T-helper 2 cell treated with Interferon-gamma antibody and Interleukin-4, amounts not matched to agents 5 μg/mL and 100 μg/mL, for 36 hours (primary cell): Measurements from ENCODE around the gene OR2H2.

Source experiments
- DNase-seq: peaks from one replicate; pipeline ENCODE4 v3.0.0; 2021; ENCODE audit warnings: low spot score
- H3K27ac Mint-ChIP-seq: one replicate; pipeline ENCODE4 v1.8.0; 2021; ENCODE audit warnings: mild to moderate bottlenecking, mixed read lengths
- H3K27me3 Mint-ChIP-seq: one replicate; pipeline ENCODE4 v1.8.0; 2021; ENCODE audit warnings: low read depth, mixed read lengths
- H3K36me3 Mint-ChIP-seq: one replicate; pipeline ENCODE4 v1.8.0; 2021; ENCODE audit warnings: low read depth, mixed read lengths
- H3K4me1 Mint-ChIP-seq: one replicate; pipeline ENCODE4 v1.8.0; 2021; ENCODE audit warnings: low read depth, mixed read lengths
- H3K4me3 Mint-ChIP-seq: one replicate; pipeline ENCODE4 v1.8.0; 2022; ENCODE audit warnings: mild to moderate bottlenecking, moderate library complexity, mixed read lengths
- H3K9me3 Mint-ChIP-seq: one replicate; pipeline ENCODE4 v1.8.0; 2021; ENCODE audit warnings: mixed read lengths

Gene OR2H2

DNA sequence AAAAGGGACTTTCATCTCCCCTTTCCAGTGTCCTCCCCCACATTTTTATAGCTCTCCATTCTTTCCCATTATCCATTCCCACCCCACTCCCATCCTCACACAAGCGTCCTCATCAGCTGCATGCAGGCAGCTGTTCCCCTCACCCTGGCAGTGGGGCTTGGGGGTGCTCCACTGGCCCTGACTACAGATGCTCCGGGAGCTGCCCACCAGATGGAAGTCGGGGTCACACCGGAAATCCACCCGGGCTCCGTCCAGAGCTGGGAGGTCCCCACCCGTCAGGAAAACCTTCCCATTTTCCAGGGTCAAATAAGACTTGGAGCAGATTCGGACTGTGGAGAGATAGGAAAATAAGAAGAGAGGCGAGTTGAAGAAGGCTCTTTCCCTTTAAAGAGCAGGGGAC, 45.4 kb downstream of the OR2H2 start:
- peaks cover 40% of the 10 kb centered on the region for H3K4me1 Mint-ChIP-seq
- H3K27ac Mint-ChIP-seq: no peak overlapping the region
- H3K9me3 Mint-ChIP-seq: no peaks in the 10 kb centered on the region
- H3K36me3 Mint-ChIP-seq: peaks cover 1% of the 10 kb centered on the region
- H3K4me3 Mint-ChIP-seq: no peak overlapping the region
- peaks cover 71% of the 10 kb centered on the region for H3K27me3 Mint-ChIP-seq
- DNase-seq: no peak

DNA sequence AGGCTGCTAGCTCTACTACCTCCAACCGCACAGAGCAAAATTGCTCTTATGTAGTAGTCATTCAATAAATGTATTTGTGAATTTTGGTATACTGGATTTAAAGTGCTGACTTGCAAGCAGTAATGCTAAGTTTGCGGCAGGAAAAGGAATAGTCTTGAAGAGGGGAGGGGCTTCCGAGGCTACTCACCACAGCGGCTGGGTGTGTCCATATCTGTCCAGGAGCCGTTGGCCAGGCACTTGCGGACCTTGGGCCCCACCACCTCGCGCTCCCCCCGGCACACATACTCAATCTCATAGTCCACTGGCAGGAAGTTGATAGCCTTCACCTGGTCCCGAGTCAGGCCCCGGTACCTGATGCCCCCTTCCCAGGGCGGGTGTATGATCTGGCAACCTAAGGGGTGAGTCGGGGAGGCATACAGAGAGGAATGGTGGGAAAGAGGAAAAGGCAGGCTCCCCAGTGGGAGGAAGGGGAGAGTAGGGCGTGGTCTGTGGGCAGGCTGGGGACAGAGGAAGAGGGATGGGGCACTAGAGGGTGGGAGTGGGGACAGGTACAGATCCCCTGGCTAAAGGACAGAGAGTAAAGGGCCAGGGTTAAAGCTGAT, 46.4 kb downstream of the OR2H2 start:
- Mint-ChIP-seq H3K4me1 (peaks cover 40% of the 10 kb centered on the region), H3K36me3 (peaks cover 1% of the 10 kb centered on the region), H3K4me3 (peak overlapping the region; percentile 83), H3K27ac (peak overlapping the region; percentile 38), H3K9me3 (no peaks in the 10 kb centered on the region), H3K27me3 (peaks cover 67% of the 10 kb centered on the region)
- no peak for DNase-seq

DNA sequence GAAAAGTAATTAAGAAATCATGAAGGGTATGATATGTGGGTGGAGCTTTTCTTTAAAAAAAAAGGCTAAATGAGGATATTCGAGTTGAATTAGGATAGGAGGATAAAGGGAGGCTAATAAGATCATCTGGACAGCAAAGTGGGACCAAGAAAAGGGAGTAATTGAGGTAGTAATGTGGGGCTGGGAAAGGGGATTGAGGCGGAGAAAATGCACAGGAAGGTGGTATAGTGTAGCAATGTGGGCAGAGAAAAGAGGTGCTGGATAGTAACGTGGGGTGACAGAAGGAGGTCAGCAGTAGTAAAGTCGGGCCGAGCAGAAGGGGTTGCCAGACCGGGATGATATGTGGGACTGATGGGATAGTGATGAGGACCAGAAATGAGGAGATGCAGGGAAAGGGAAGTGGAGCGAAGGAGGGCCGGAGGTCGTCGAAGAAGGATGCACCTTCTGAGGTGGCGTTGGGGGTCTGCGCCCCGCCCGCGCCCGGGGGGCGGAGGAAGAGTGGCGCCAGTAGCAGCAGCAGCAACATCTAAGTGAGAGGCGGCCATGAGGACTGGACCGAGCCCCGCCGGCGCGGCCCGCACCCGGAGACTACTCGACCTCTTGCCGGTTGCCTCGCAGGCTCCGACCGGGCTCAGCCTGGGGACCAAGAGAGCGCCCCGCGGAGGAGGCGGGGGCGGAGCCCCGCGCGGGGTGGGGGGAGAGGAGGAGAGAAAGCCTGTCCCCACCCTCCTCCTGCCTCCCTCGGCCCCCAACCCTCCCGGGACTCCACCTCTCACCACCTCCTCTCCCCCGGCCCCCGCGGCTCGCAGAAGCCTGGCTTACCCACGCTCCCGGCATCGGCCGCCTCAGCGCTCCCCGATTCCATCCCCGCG, 47.2 kb downstream of the OR2H2 start:
- H3K4me3 Mint-ChIP-seq: peak overlapping the region; percentile 83
- H3K9me3 Mint-ChIP-seq: no peaks in the 10 kb centered on the region
- peaks cover 61% of the 10 kb centered on the region for H3K27me3 Mint-ChIP-seq
- H3K36me3 Mint-ChIP-seq: peaks cover 1% of the 10 kb centered on the region
- peaks cover 41% of the 10 kb centered on the region for H3K4me1 Mint-ChIP-seq
- peak; percentile 40 for DNase-seq
- H3K27ac Mint-ChIP-seq: peak overlapping the region; percentile 38

DNA sequence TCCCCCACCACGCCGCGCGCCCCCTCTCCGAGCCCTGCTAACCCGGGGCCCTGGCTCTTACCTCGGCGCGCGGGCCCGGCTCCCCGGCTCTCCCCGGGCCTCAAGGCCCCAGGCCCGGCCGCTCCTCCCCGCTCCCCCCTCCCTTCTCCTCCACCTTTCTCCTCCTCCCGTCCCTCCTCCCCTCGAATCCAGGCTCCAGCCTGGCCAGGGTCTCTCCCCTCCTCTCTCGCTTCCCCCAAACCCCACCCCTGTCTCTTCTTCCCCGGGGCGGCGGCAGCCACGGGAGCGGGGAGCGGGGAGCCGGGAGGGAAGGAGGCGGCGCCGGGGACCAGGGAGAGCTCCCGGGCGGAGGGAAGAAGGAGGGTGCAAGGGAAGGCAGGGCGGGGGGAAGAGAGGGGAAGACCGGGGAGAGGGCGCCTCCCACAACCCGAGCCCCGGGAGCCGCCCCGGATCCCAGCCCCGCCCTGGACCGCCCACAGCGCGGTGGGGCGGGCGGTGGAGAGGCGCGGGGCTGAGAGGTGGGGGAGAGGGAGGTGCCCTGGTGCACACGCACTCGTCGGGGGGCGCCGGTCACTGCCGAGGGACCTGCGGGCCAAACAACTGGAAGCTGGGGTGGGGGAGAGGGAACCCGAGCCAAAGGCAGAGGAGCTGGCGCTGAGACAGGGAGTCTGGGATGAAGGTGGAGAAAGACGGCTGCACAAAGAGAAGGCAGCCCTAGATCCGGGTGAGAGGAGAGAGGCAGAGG, 48.0 kb downstream of the OR2H2 start, which contains the start of gene GABBR1:
TSS of gene GABBR1 (minus strand) at position 395 of the 745 bp plus-strand sequence. CDS start 798 bp downstream, outside the sequence.
- peak; percentile 73 for DNase-seq
- Mint-ChIP-seq H3K27me3 (peaks cover 64% of the 10 kb centered on the region), H3K4me3 (peak within 1 kb of the TSS; percentile 83), H3K27ac (peak within 1 kb of the TSS; percentile 76), H3K9me3 (no peaks in the 10 kb centered on the region), H3K36me3 (peaks cover 1% of the 10 kb centered on the region), H3K4me1 (peaks cover 43% of the 10 kb centered on the region)

DNA sequence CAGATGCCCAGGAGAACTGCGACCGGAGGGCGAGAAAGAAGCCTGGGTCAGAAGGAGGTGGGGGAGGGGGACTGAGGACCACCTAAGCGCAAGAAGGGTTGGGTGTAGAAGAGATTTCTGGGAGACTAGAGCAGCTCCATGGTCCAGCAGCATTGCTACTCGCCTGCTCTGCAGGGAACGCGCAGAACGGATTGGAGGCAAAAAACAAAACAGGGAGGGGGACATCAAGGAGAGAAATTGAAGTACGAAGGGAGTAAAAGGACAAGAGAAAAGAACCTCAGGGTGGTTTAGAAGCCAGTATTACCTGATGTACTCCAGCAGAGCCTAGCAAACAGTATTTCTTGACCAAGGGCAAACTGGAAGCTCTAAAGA, 48.6 kb downstream of the OR2H2 start:
- DNase-seq: no peak
- Mint-ChIP-seq H3K4me3 (peak overlapping the region; percentile 81), H3K4me1 (peaks cover 40% of the 10 kb centered on the region), H3K27ac (peak overlapping the region; percentile 76), H3K36me3 (peaks cover 1% of the 10 kb centered on the region), H3K27me3 (peaks cover 60% of the 10 kb centered on the region), H3K9me3 (no peaks in the 10 kb centered on the region)

DNA sequence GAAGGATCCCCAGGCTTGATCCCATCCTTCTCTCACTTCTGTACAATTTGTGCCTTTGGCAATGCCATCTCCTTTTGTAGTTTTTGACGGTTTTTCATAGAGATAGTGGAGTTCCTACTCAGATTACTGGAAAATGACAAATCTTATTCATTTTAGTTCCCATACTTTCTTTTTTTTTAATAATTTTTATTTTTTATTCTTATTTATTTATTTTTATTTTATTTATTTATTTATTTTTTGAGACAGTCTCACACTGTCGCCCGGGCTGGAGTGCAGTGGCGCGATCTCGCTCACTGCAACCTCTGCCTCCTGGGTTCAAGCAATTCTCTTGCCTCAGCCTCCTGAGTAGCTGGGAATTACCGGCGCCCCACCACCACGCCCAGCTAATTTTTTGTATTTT, 52.3 kb downstream of the OR2H2 start:
- no peak overlapping the region for H3K27ac Mint-ChIP-seq
- DNase-seq: no peak

More for the DNA sequence above, 52.3 kb downstream of the OR2H2 start:
- H3K4me3 Mint-ChIP-seq: no peak overlapping the region
- H3K4me1 Mint-ChIP-seq: peaks cover 24% of the 10 kb centered on the region
- H3K9me3 Mint-ChIP-seq: no peaks in the 10 kb centered on the region
- peaks cover 26% of the 10 kb centered on the region for H3K27me3 Mint-ChIP-seq
- H3K36me3 Mint-ChIP-seq: no peaks in the 10 kb centered on the region
